ENCODE results near the gene MEPE.

The MEPE gene

GRCh38 chr4:87799301-87800113 is 33.3 kb upstream of the MEPE start, which contains the start of gene IBSP:
Gene IBSP (plus strand): TSS chr4:87799554. CDS start chr4:87802362, 2,808 bp downstream.
- 74% methylated on average over 3 of the region's 4 CpGs for WGBS

GRCh38 chr4:87802858-87803257 is 29.9 kb upstream of the MEPE start:
- Histone ChIP-seq H3K9me3 (ENCODE audit: control insufficient read depth, low read length) (no peaks in the 10 kb centered on the region), H3K27ac (ENCODE audit: low read length, poor library complexity, severe bottlenecking) (no peak overlapping the region), H3K4me1 (ENCODE audit: control insufficient read depth, insufficient read depth, low read depth, low read length) (peaks cover 1% of the 10 kb centered on the region), H3K4me3 (ENCODE audit: insufficient read depth in 1 of 2, low read depth in 1 of 2, low read length in 2 of 2) (no peak overlapping the region), H2BK120ac (ENCODE audit: low read depth, low read length) (no peak overlapping the region), H3K18ac (ENCODE audit: low read depth in 1 of 2, low read length in 2 of 2) (no peak overlapping the region), H2BK15ac (ENCODE audit: low read depth, poor library complexity, severe bottlenecking) (no peak overlapping the region), H3K4me2 (ENCODE audit: low read length, poor library complexity, severe bottlenecking) (no peak overlapping the region), H3K36me3 (ENCODE audit: control insufficient read depth in 1 of 2, insufficient read depth in 2 of 2, low read depth in 1 of 2, low read length in 2 of 2) (no peaks in the 10 kb centered on the region), H2BK12ac (ENCODE audit: low read length in 2 of 2) (no peak overlapping the region), H2AK5ac (ENCODE audit: low read length, severe bottlenecking) (no peak overlapping the region), H3K9ac (ENCODE audit: low read length) (no peak overlapping the region), H2BK5ac (ENCODE audit: low read depth, low read length, poor library complexity, severe bottlenecking) (no peak overlapping the region), H2AFZ (ENCODE audit: low read depth, low read length) (no peak overlapping the region), H3K27me3 (ENCODE audit: control insufficient read depth in 1 of 2, insufficient read depth in 1 of 2, low read length in 2 of 2) (no peaks in the 10 kb centered on the region), H4K91ac (ENCODE audit: low read length) (no peak overlapping the region), H3K79me1 (replicated peaks; ENCODE audit: low read length, poor library complexity, severe bottlenecking) (no peaks in the 10 kb centered on the region), H3K14ac (ENCODE audit: low read length in 2 of 2) (no peak overlapping the region), H3K4ac (ENCODE audit: low read depth in 1 of 2, low read length in 2 of 2) (no peak overlapping the region), H4K8ac (ENCODE audit: low read length) (no peak overlapping the region), H3K23ac (ENCODE audit: low read length in 2 of 2) (no peak overlapping the region)
- no peak for DNase-seq

More at GRCh38 chr4:87799301-87800113, 33.3 kb upstream of the MEPE start, which contains the start of gene IBSP:
- no peak within 1 kb of the TSS for H2BK5ac ChIP-seq (ENCODE audit: low read depth, low read length, poor library complexity, severe bottlenecking)
- no peak within 1 kb of the TSS for H2BK120ac ChIP-seq (ENCODE audit: low read depth, low read length)
- H2AFZ ChIP-seq (ENCODE audit: low read depth, low read length) = no peak within 1 kb of the TSS
- no peaks in the 10 kb centered on the region for H3K36me3 ChIP-seq (ENCODE audit: control insufficient read depth in 1 of 2, insufficient read depth in 2 of 2, low read depth in 1 of 2, low read length in 2 of 2)
- no peak within 1 kb of the TSS for H3K23ac ChIP-seq (ENCODE audit: low read length in 2 of 2)
- H3K18ac ChIP-seq (ENCODE audit: low read depth in 1 of 2, low read length in 2 of 2) = no peak within 1 kb of the TSS
- H4K8ac ChIP-seq (ENCODE audit: low read length) = no peak within 1 kb of the TSS
- no peak for DNase-seq
- no peak within 1 kb of the TSS for H3K4ac ChIP-seq (ENCODE audit: low read depth in 1 of 2, low read length in 2 of 2)
- no peaks in the 10 kb centered on the region for H3K79me1 ChIP-seq (replicated peaks; ENCODE audit: low read length, poor library complexity, severe bottlenecking)
- H2BK12ac ChIP-seq (ENCODE audit: low read length in 2 of 2) = no peak within 1 kb of the TSS
- H3K9me3 ChIP-seq (ENCODE audit: control insufficient read depth, low read length) = no peaks in the 10 kb centered on the region
- no peak within 1 kb of the TSS for H4K91ac ChIP-seq (ENCODE audit: low read length)
- no peak within 1 kb of the TSS for H3K9ac ChIP-seq (ENCODE audit: low read length)
- H3K4me2 ChIP-seq (ENCODE audit: low read length, poor library complexity, severe bottlenecking) = no peak within 1 kb of the TSS
- H3K4me1 ChIP-seq (ENCODE audit: control insufficient read depth, insufficient read depth, low read depth, low read length) = no peaks in the 10 kb centered on the region
- no peaks in the 10 kb centered on the region for H3K27me3 ChIP-seq (ENCODE audit: control insufficient read depth in 1 of 2, insufficient read depth in 1 of 2, low read length in 2 of 2)
- H3K4me3 ChIP-seq (ENCODE audit: insufficient read depth in 1 of 2, low read depth in 1 of 2, low read length in 2 of 2) = no peak within 1 kb of the TSS
- no peak within 1 kb of the TSS for H2BK15ac ChIP-seq (ENCODE audit: low read depth, poor library complexity, severe bottlenecking)
- H3K27ac ChIP-seq (ENCODE audit: low read length, poor library complexity, severe bottlenecking) = no peak within 1 kb of the TSS
- H2AK5ac ChIP-seq (ENCODE audit: low read length, severe bottlenecking) = no peak within 1 kb of the TSS
- H3K14ac ChIP-seq (ENCODE audit: low read length in 2 of 2) = no peak within 1 kb of the TSS

GRCh38 chr4:87803421-87803820 is 29.3 kb upstream of the MEPE start:
- no peak overlapping the region for H4K8ac ChIP-seq (ENCODE audit: low read length)
- no peak overlapping the region for H2BK5ac ChIP-seq (ENCODE audit: low read depth, low read length, poor library complexity, severe bottlenecking)
- no peak overlapping the region for H2BK12ac ChIP-seq (ENCODE audit: low read length in 2 of 2)
- no peak overlapping the region for H2AFZ ChIP-seq (ENCODE audit: low read depth, low read length)
- no peak overlapping the region for H3K14ac ChIP-seq (ENCODE audit: low read length in 2 of 2)
- H3K23ac ChIP-seq (ENCODE audit: low read length in 2 of 2) = no peak overlapping the region
- H3K4me2 ChIP-seq (ENCODE audit: low read length, poor library complexity, severe bottlenecking) = no peak overlapping the region
- 40% methylated on average over 1 of the region's 2 CpGs for WGBS
- no peaks in the 10 kb centered on the region for H3K9me3 ChIP-seq (ENCODE audit: control insufficient read depth, low read length)
- H3K4ac ChIP-seq (ENCODE audit: low read depth in 1 of 2, low read length in 2 of 2) = no peak overlapping the region
- peaks cover 1% of the 10 kb centered on the region for H3K4me1 ChIP-seq (ENCODE audit: control insufficient read depth, insufficient read depth, low read depth, low read length)
- no peak for DNase-seq
- H2BK15ac ChIP-seq (ENCODE audit: low read depth, poor library complexity, severe bottlenecking) = no peak overlapping the region
- H3K27me3 ChIP-seq (ENCODE audit: control insufficient read depth in 1 of 2, insufficient read depth in 1 of 2, low read length in 2 of 2) = no peaks in the 10 kb centered on the region
- H3K27ac ChIP-seq (ENCODE audit: low read length, poor library complexity, severe bottlenecking) = no peak overlapping the region
- no peak overlapping the region for H3K9ac ChIP-seq (ENCODE audit: low read length)
- H2BK120ac ChIP-seq (ENCODE audit: low read depth, low read length) = no peak overlapping the region
- no peak overlapping the region for H3K18ac ChIP-seq (ENCODE audit: low read depth in 1 of 2, low read length in 2 of 2)
- H2AK5ac ChIP-seq (ENCODE audit: low read length, severe bottlenecking) = no peak overlapping the region
- no peak overlapping the region for H4K91ac ChIP-seq (ENCODE audit: low read length)
- H3K36me3 ChIP-seq (ENCODE audit: control insufficient read depth in 1 of 2, insufficient read depth in 2 of 2, low read depth in 1 of 2, low read length in 2 of 2) = no peaks in the 10 kb centered on the region
- no peaks in the 10 kb centered on the region for H3K79me1 ChIP-seq (replicated peaks; ENCODE audit: low read length, poor library complexity, severe bottlenecking)
- H3K4me3 ChIP-seq (ENCODE audit: insufficient read depth in 1 of 2, low read depth in 1 of 2, low read length in 2 of 2) = no peak overlapping the region

- Histone ChIP-seq H3K9me3 (ENCODE audit: control insufficient read depth, low read length) (no peaks in the 10 kb centered on the region), H2BK120ac (ENCODE audit: low read depth, low read length) (no peak overlapping the region), H3K14ac (ENCODE audit: low read length in 2 of 2) (no peak overlapping the region), H3K4me1 (ENCODE audit: control insufficient read depth, insufficient read depth, low read depth, low read length) (peaks cover 1% of the 10 kb centered on the region), H3K27ac (ENCODE audit: low read length, poor library complexity, severe bottlenecking) (no peak overlapping the region), H3K4me3 (ENCODE audit: insufficient read depth in 1 of 2, low read depth in 1 of 2, low read length in 2 of 2) (no peak overlapping the region), H2AK5ac (ENCODE audit: low read length, severe bottlenecking) (no peak overlapping the region), H3K23ac (ENCODE audit: low read length in 2 of 2) (no peak overlapping the region), H4K91ac (ENCODE audit: low read length) (no peak overlapping the region), H3K27me3 (ENCODE audit: control insufficient read depth in 1 of 2, insufficient read depth in 1 of 2, low read length in 2 of 2) (no peaks in the 10 kb centered on the region), H2BK12ac (ENCODE audit: low read length in 2 of 2) (no peak overlapping the region), H2BK5ac (ENCODE audit: low read depth, low read length, poor library complexity, severe bottlenecking) (no peak overlapping the region), H3K4me2 (ENCODE audit: low read length, poor library complexity, severe bottlenecking) (no peak overlapping the region), H4K8ac (ENCODE audit: low read length) (no peak overlapping the region), H3K18ac (ENCODE audit: low read depth in 1 of 2, low read length in 2 of 2) (no peak overlapping the region), H2AFZ (ENCODE audit: low read depth, low read length) (no peak overlapping the region), H3K79me1 (replicated peaks; ENCODE audit: low read length, poor library complexity, severe bottlenecking) (no peaks in the 10 kb centered on the region), H3K36me3 (ENCODE audit: control insufficient read depth in 1 of 2, insufficient read depth in 2 of 2, low read depth in 1 of 2, low read length in 2 of 2) (no peaks in the 10 kb centered on the region), H3K4ac (ENCODE audit: low read depth in 1 of 2, low read length in 2 of 2) (no peak overlapping the region), H2BK15ac (ENCODE audit: low read depth, poor library complexity, severe bottlenecking) (no peak overlapping the region), H3K9ac (ENCODE audit: low read length) (no peak overlapping the region)
- DNase-seq = no peak
- 58% methylated on average over 1 of the region's 2 CpGs for WGBS
Measured at GRCh38 chr4:87804871-87805270, 27.9 kb upstream of the MEPE start.
